ENCODE results near the gene P2RY2.

The P2RY2 gene

DNA sequence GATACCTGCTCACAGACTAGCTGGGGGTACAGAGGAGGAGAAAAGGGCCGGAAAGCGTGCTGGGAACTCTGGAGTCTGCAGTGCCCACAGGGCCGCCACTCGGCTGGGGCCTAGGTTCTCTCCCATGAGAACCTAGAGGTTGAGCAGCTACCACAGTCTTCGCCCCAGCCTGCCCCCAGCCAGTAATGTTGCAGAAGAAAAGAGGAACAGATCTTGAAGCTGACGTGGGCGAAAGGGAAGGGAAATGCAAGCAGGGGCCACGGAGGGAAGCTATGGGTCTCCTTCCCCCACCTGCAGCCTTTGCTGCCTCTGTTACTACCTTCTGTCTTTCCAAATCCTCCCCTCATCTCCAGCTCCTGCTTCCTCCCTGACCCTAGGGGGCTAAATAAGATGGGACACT, 28.8 kb upstream of the P2RY2 start:
- Histone ChIP-seq H3K4me1 (ENCODE audit: control insufficient read depth, insufficient read depth, low read length) (peaks cover 8% of the 10 kb centered on the region; the same call in 1 of the 2 replicates), H3K36me3 (ENCODE audit: control insufficient read depth, insufficient read depth, low read length) (no peaks in the 10 kb centered on the region), H3K27me3 (ENCODE audit: control insufficient read depth, insufficient read depth, low read length) (no peaks in the 10 kb centered on the region), H3K4me3 (ENCODE audit: low read depth, low read length) (no peak overlapping the region), H3K9me3 (ENCODE audit: control insufficient read depth, insufficient read depth, low read depth, low read length) (no peaks in the 10 kb centered on the region), H3K9ac (ENCODE audit: low read length) (no peak overlapping the region), H3K27ac (ENCODE audit: low read depth, low read length) (no peak overlapping the region)

DNA sequence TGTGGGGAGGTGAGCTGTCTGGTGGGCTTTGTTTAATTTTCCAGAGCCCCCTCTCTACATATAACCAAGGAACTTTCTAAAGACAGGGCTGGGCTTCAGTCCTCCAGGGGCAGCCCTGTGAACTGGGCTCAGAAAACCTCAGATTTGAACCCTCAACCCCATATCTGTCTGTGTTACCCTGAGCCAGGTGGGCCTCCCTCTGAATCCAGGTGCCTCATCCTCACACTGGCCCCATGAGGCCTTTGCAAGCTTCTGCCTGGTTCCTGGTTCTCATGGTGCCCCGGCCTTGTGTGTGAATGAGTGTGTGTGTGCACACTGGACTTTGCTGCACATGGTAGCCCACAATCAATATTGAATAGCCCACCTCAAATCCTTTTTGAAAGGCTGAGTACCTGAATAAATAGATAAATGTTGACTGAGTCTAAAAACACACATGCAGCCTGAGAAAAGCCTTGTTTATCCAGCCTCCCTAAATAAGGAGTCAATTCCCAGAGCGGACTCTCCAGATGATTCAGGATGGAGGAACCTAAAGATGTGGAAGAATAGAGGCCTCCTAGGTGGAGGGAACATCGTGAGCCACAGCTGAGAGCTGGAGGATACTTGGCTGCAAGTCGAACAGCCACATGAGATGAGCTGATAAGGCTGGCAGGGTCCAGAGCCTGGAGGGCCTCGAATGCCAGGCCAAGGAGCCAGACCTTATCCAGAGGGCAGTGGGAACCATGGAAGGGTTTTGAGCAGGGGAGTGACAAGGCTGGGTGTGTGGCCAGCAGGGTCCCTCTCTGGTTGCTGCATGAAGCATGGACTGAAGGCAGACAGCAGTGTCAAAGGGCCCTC, 28.1 kb upstream of the P2RY2 start:
- no peak overlapping the region for H3K4me3 ChIP-seq (ENCODE audit: low read depth, low read length)
- H3K9ac ChIP-seq (ENCODE audit: low read length) = no peak overlapping the region
- H3K36me3 ChIP-seq (ENCODE audit: control insufficient read depth, insufficient read depth, low read length) = no peaks in the 10 kb centered on the region
- no peaks in the 10 kb centered on the region for H3K27me3 ChIP-seq (ENCODE audit: control insufficient read depth, insufficient read depth, low read length)
- H3K4me1 ChIP-seq (ENCODE audit: control insufficient read depth, insufficient read depth, low read length) = peaks cover 8% of the 10 kb centered on the region; the same call in 1 of the 2 replicates
- no peaks in the 10 kb centered on the region for H3K9me3 ChIP-seq (ENCODE audit: control insufficient read depth, insufficient read depth, low read depth, low read length)
- no peak overlapping the region for H3K27ac ChIP-seq (ENCODE audit: low read depth, low read length)

DNA sequence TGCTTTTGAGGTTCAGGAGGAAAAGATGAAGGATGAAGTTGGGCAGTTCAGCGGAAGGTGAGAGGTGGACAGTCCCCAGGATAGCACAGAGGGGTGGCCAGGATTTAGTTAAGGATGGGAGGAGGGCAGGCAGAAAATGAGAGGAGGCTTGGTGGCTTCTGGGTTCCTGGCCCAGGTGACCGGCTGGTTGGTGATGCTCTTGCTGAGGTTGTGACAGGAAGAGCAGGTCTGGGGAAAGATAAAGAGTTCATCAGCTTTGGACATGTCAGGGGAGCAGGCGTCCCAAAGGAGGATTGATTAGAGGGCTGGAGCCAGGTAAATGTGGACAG, 27.6 kb upstream of the P2RY2 start:
- no peaks in the 10 kb centered on the region for H3K36me3 ChIP-seq (ENCODE audit: control insufficient read depth, insufficient read depth, low read length)
- H3K9me3 ChIP-seq (ENCODE audit: control insufficient read depth, insufficient read depth, low read depth, low read length) = no peaks in the 10 kb centered on the region
- peaks cover 8% of the 10 kb centered on the region; the same call in 1 of the 2 replicates for H3K4me1 ChIP-seq (ENCODE audit: control insufficient read depth, insufficient read depth, low read length)
- no peak overlapping the region for H3K4me3 ChIP-seq (ENCODE audit: low read depth, low read length)
- no peak overlapping the region for H3K9ac ChIP-seq (ENCODE audit: low read length)
- H3K27me3 ChIP-seq (ENCODE audit: control insufficient read depth, insufficient read depth, low read length) = no peaks in the 10 kb centered on the region
- H3K27ac ChIP-seq (ENCODE audit: low read depth, low read length) = no peak overlapping the region

GRCh38 chr11:73191151-73191550, 26.9 kb upstream of the P2RY2 start:
- Histone ChIP-seq H3K27me3 (ENCODE audit: control insufficient read depth, insufficient read depth, low read length) (no peaks in the 10 kb centered on the region), H3K9me3 (ENCODE audit: control insufficient read depth, insufficient read depth, low read depth, low read length) (no peaks in the 10 kb centered on the region), H3K27ac (ENCODE audit: low read depth, low read length) (no peak overlapping the region), H3K4me1 (ENCODE audit: control insufficient read depth, insufficient read depth, low read length) (peaks cover 8% of the 10 kb centered on the region; the same call in 1 of the 2 replicates), H3K4me3 (ENCODE audit: low read depth, low read length) (no peak overlapping the region), H3K9ac (ENCODE audit: low read length) (no peak overlapping the region), H3K36me3 (ENCODE audit: control insufficient read depth, insufficient read depth, low read length) (no peaks in the 10 kb centered on the region)

GRCh38 chr11:73192272-73192671, 25.8 kb upstream of the P2RY2 start:
- no peak overlapping the region for H3K27ac ChIP-seq (ENCODE audit: low read depth, low read length)
- H3K36me3 ChIP-seq (ENCODE audit: control insufficient read depth, insufficient read depth, low read length) = no peaks in the 10 kb centered on the region
- no peak overlapping the region for H3K9ac ChIP-seq (ENCODE audit: low read length)
- H3K4me3 ChIP-seq (ENCODE audit: low read depth, low read length) = no peak overlapping the region
- no peaks in the 10 kb centered on the region for H3K27me3 ChIP-seq (ENCODE audit: control insufficient read depth, insufficient read depth, low read length)
- H3K9me3 ChIP-seq (ENCODE audit: control insufficient read depth, insufficient read depth, low read depth, low read length) = no peaks in the 10 kb centered on the region
- peaks cover 8% of the 10 kb centered on the region; the same call in 1 of the 2 replicates for H3K4me1 ChIP-seq (ENCODE audit: control insufficient read depth, insufficient read depth, low read length)

DNA sequence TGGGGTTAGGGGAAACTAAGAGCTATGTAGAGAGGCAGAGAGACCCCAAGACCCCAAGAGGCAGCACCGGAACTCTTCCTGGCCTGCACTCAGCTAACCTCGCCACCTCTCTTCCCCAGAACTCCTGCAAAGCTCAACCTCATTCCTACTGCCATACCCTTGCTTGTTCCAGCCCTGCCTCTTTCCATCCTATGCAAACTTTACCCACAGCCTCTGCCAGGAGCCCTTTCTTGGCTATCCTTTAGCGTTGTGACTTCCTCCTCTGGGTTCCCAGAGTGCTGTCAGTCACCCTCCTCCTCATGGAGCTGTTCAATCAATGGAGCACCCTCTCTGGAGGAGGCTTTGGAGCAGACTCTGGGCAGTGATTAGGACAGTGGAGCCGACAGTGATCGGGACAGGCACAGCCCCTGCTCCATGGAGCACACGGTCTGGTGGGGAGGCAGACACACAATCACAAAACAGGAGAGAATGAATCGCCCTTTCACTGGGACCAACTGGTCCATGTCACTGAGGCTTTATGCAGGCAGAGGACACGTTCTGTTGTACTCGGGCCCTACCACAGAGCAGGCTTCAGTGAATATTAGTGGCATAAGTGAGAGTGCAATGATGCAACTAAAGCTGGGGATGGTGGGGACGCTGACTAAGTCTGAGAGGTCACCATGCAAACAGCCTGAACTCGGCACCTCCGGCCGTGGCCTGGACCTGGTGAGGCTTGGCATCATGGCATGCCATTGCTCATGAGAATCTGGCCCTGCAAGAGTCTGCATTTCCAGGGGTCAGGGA, 24.6 kb upstream of the P2RY2 start:
- no peak overlapping the region for H3K9ac ChIP-seq (ENCODE audit: low read length)
- H3K9me3 ChIP-seq (ENCODE audit: control insufficient read depth, insufficient read depth, low read depth, low read length) = no peaks in the 10 kb centered on the region
- no peak overlapping the region for H3K4me3 ChIP-seq (ENCODE audit: low read depth, low read length)
- no peaks in the 10 kb centered on the region for H3K36me3 ChIP-seq (ENCODE audit: control insufficient read depth, insufficient read depth, low read length)
- H3K4me1 ChIP-seq (ENCODE audit: control insufficient read depth, insufficient read depth, low read length) = peaks cover 2% of the 10 kb centered on the region; the same call in 1 of the 2 replicates
- H3K27ac ChIP-seq (ENCODE audit: low read depth, low read length) = no peak overlapping the region
- no peaks in the 10 kb centered on the region for H3K27me3 ChIP-seq (ENCODE audit: control insufficient read depth, insufficient read depth, low read length)

GRCh38 chr11:73194034-73194507, 24.0 kb upstream of the P2RY2 start:
- Histone ChIP-seq H3K4me3 (ENCODE audit: low read depth, low read length) (no peak overlapping the region), H3K4me1 (ENCODE audit: control insufficient read depth, insufficient read depth, low read length) (peaks cover 7% of the 10 kb centered on the region; the same call in 1 of the 2 replicates), H3K27me3 (ENCODE audit: control insufficient read depth, insufficient read depth, low read length) (no peaks in the 10 kb centered on the region), H3K36me3 (ENCODE audit: control insufficient read depth, insufficient read depth, low read length) (no peaks in the 10 kb centered on the region), H3K27ac (ENCODE audit: low read depth, low read length) (no peak overlapping the region), H3K9me3 (ENCODE audit: control insufficient read depth, insufficient read depth, low read depth, low read length) (no peaks in the 10 kb centered on the region), H3K9ac (ENCODE audit: low read length) (no peak overlapping the region)

DNA sequence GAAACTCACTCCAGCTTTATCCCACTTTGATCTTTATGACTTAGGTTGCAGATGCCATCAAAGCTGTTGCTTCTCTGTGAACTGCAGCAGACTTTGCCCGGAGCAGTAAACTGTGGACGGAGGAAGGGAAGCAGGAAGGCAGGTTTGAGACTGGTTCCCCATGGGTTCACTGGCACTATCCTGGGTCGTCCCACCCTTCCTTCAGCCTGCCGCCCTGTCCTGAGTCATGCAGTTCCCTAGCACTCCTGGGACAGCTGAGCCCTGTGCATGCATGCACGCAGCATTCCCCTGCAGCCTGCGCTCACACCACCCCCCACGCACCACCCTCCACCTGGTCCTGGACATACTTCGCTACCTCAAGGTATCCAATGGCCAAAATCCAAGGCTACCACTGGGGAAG, 23.5 kb upstream of the P2RY2 start:
- Histone ChIP-seq H3K9ac (ENCODE audit: low read length) (no peak overlapping the region), H3K27me3 (ENCODE audit: control insufficient read depth, insufficient read depth, low read length) (no peaks in the 10 kb centered on the region), H3K4me3 (ENCODE audit: low read depth, low read length) (no peak overlapping the region), H3K9me3 (ENCODE audit: control insufficient read depth, insufficient read depth, low read depth, low read length) (no peaks in the 10 kb centered on the region), H3K27ac (ENCODE audit: low read depth, low read length) (no peak overlapping the region), H3K4me1 (ENCODE audit: control insufficient read depth, insufficient read depth, low read length) (peaks cover 9% of the 10 kb centered on the region; the same call in 1 of the 2 replicates), H3K36me3 (ENCODE audit: control insufficient read depth, insufficient read depth, low read length) (no peaks in the 10 kb centered on the region)

DNA sequence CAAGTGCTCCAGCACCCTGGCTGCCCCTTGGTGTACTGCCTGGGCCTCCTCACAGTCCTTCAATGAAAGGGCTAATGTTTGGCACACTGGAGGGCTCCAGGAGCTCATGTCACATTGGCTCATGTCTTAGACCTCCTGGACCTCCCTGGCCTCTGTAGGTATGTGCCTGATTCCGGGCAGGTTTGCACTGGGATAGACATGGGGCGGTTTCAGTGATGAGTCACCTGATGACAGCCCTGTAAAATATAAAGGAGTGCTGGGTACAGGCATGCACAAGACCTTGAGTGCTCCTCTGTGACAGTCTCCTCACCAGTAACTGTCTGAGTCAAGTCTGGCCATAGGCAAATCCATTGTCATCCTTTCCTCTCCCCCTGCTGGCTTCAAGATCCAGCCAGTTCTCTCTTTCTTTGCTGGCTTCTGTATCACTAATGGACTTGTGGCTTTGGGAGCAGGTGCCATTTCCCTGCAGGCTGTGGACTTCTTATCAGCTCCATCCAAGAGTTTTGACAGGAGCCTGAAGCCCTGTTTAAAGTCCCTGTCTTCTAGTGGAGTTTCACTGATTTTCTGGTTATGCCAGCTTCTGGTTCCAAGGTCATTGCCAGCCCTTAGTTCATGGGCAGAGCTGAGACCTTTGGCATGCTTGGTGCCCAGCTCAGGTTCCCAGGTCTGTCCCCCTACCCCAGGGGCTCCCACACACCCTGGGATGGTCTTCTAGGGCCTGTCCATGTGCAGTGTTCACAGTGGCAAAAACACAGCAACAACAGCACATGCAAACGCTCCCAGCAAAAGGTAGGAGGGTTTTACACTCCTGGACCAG, 22.7 kb upstream of the P2RY2 start:
- Histone ChIP-seq H3K36me3 (ENCODE audit: control insufficient read depth, insufficient read depth, low read length) (no peaks in the 10 kb centered on the region), H3K9ac (ENCODE audit: low read length) (no peak overlapping the region), H3K4me3 (ENCODE audit: low read depth, low read length) (no peak overlapping the region), H3K27ac (ENCODE audit: low read depth, low read length) (no peak overlapping the region), H3K4me1 (ENCODE audit: control insufficient read depth, insufficient read depth, low read length) (peaks cover 17% of the 10 kb centered on the region), H3K27me3 (ENCODE audit: control insufficient read depth, insufficient read depth, low read length) (no peaks in the 10 kb centered on the region), H3K9me3 (ENCODE audit: control insufficient read depth, insufficient read depth, low read depth, low read length) (no peaks in the 10 kb centered on the region)

GRCh38 chr11:73196576-73196975, 21.5 kb upstream of the P2RY2 start:
- peaks cover 28% of the 10 kb centered on the region for H3K4me1 ChIP-seq (ENCODE audit: control insufficient read depth, insufficient read depth, low read length)
- no peak overlapping the region for H3K4me3 ChIP-seq (ENCODE audit: low read depth, low read length)
- no peak overlapping the region for H3K9ac ChIP-seq (ENCODE audit: low read length)
- no peaks in the 10 kb centered on the region for H3K9me3 ChIP-seq (ENCODE audit: control insufficient read depth, insufficient read depth, low read depth, low read length)
- H3K27me3 ChIP-seq (ENCODE audit: control insufficient read depth, insufficient read depth, low read length) = no peaks in the 10 kb centered on the region
- no peak overlapping the region for H3K27ac ChIP-seq (ENCODE audit: low read depth, low read length)
- no peaks in the 10 kb centered on the region for H3K36me3 ChIP-seq (ENCODE audit: control insufficient read depth, insufficient read depth, low read length)
